ENCODE data around the gene DHRS3. TPM values are rescaled to one million over a fixed set of nuclear protein-coding genes. Genes with fewer than 3 reads are reported as not detected.

The DHRS3 gene
- total and polyA plus RNA-seq, 10 of the 15 experiments (the other 5 are each of a cell fraction or from before 2014, with no cell fraction given): 0.23 to 29.7 (median 1.2) TPM

DNA sequence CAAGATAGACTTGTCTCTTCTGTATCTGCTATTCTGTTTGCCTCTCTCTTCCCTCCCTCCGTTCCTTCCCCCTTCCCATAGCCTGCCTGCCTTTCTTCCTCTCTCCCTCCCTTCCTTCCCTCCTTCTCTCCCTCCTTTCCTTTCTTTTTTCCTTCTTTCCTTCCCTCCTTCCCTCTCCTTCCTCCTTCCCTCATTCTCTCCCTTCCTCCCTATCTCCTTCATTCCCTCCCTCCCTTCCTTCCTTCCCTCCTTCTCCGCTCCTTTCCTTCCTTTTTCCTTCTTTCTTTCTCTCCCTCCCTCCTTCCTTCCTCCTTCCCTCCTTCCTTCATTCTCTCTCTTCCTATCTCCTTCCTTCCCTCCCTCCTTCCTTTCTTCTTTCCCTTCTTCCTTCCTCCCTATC, 26.8 kb upstream of the DHRS3 start (continued):
- TF ChIP-seq IKZF2 (IDR thresholded peaks at IDR 0.05) (no peak), FOXK2 (IDR thresholded peaks at IDR 0.05) (no peak)
- TF ChIP-seq, protein P1, sequence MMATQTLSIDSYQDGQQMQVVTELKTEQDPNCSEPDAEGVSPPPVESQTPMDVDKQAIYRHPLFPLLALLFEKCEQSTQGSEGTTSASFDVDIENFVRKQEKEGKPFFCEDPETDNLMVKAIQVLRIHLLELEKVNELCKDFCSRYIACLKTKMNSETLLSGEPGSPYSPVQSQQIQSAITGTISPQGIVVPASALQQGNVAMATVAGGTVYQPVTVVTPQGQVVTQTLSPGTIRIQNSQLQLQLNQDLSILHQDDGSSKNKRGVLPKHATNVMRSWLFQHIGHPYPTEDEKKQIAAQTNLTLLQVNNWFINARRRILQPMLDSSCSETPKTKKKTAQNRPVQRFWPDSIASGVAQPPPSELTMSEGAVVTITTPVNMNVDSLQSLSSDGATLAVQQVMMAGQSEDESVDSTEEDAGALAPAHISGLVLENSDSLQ (IDR thresholded peaks at IDR 0.05): no peak
- TF ChIP-seq, protein P2, sequence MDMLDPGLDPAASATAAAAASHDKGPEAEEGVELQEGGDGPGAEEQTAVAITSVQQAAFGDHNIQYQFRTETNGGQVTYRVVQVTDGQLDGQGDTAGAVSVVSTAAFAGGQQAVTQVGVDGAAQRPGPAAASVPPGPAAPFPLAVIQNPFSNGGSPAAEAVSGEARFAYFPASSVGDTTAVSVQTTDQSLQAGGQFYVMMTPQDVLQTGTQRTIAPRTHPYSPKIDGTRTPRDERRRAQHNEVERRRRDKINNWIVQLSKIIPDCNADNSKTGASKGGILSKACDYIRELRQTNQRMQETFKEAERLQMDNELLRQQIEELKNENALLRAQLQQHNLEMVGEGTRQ (IDR thresholded peaks at IDR 0.05; ENCODE audit: borderline replicate concordance, low read depth, low read length): no peak

DNA sequence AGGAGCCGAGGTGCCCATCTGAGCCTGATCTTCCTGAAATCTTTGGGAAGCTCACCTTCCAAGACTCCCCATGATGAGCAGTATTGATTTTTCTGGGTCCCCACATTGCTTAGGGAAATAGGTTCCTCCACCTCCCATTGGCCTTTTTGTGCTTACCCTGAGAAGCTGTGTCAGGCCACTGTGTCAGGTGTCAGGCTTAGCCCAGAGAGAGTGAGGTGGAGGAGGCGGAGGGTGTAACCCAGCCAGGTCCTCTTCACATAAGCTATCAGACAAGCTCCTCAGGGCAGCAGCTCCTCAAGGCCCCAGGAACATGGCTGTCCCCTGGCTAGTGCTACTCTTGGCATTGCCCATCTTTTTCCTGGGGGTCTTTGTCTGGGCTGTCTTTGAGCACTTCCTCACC, 26.2 kb upstream of the DHRS3 start:
- FAIRE-seq (no peak), ATAC-seq (no peak), DNase-seq (ENCODE audit: low read depth, low spot score) (no peak)
- H3K9me3 ChIP-seq (replicated peaks; ENCODE audit: control insufficient read depth, insufficient read depth, low read length): peaks cover 8% of the 10 kb centered on the region; the same call in 2 of the 3 replicates
- SMC1A ChIA-PET (ENCODE audit: uncharacterized antibody, unreplicated experiment): no interaction called here
- intact Hi-C loops (cut with micrococcal nuclease; ENCODE audit: unreplicated experiment): no loop called here
- POLR2A ChIA-PET: interaction anchor here (0.5 kb wide), 1 partner anchor 134 kb away, joined by 3 read pairs; no protein-coding TSS in a partner anchor
- no peaks in the 10 kb centered on the region for H3K27me3 ChIP-seq (replicated peaks in 1 of 2; ENCODE audit: control insufficient read depth in 2 of 2, insufficient read depth in 2 of 2, low read length in 1 of 2)
- H3K27ac ChIP-seq (ENCODE audit: control insufficient read depth, insufficient read depth): no peak overlapping the region
- in situ Hi-C loops (cut with MboI): no loop called here
- no peaks in the 10 kb centered on the region for H3K36me3 ChIP-seq (ENCODE audit: control insufficient read depth in 2 of 2, insufficient read depth in 2 of 2, low read length in 1 of 2)
- 67% methylated on average over 2 of the region's 2 CpGs for WGBS (ENCODE audit: insufficient coverage, insufficient replicate concordance, low lambda C conversion rate, missing lambda C conversion rate)
- H3K4me3 ChIP-seq: no peak overlapping the region
- H3K4me1 ChIP-seq (ENCODE audit: control insufficient read depth, insufficient read depth, low read length): no peaks in the 10 kb centered on the region
- BruUV-seq (replicated peaks): no TSS peak
- H2AFZ ChIP-seq (ENCODE audit: control insufficient read depth, low read depth, low read length): no peak overlapping the region
- CTCF ChIA-PET: interaction anchor here (2.3 kb wide), 1 partner anchor 14 kb away, joined by 13 read pairs; no protein-coding TSS in a partner anchor
- H3K4me2 ChIP-seq (ENCODE audit: control insufficient read depth, insufficient read depth): no peak overlapping the region
- no peaks in the 10 kb centered on the region for H3K79me2 ChIP-seq (ENCODE audit: control insufficient read depth, insufficient read depth, low read length)
- H3K9ac ChIP-seq (ENCODE audit: control insufficient read depth, insufficient read depth, low read length): no peak overlapping the region
- RAD21 ChIA-PET (ENCODE audit: unreplicated experiment): no interaction called here
- H4K20me1 ChIP-seq (ENCODE audit: control insufficient read depth, insufficient read depth): no peaks in the 10 kb centered on the region
- TF ChIP-seq, protein P3, sequence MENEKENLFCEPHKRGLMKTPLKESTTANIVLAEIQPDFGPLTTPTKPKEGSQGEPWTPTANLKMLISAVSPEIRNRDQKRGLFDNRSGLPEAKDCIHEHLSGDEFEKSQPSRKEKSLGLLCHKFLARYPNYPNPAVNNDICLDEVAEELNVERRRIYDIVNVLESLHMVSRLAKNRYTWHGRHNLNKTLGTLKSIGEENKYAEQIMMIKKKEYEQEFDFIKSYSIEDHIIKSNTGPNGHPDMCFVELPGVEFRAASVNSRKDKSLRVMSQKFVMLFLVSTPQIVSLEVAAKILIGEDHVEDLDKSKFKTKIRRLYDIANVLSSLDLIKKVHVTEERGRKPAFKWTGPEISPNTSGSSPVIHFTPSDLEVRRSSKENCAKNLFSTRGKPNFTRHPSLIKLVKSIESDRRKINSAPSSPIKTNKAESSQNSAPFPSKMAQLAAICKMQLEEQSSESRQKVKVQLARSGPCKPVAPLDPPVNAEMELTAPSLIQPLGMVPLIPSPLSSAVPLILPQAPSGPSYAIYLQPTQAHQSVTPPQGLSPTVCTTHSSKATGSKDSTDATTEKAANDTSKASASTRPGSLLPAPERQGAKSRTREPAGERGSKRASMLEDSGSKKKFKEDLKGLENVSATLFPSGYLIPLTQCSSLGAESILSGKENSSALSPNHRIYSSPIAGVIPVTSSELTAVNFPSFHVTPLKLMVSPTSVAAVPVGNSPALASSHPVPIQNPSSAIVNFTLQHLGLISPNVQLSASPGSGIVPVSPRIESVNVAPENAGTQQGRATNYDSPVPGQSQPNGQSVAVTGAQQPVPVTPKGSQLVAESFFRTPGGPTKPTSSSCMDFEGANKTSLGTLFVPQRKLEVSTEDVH (IDR thresholded peaks at IDR 0.05; ENCODE audit: low read depth, partially characterized antibody): no peak
- TF ChIP-seq NKRF (conservative IDR thresholded peaks at IDR 0.05) (no peak), DPF2 (IDR thresholded peaks at IDR 0.05) (no peak), MYB (IDR thresholded peaks at IDR 0.05; ENCODE audit: borderline replicate concordance, low read depth, low read length) (no peak), E2F4 (IDR thresholded peaks at IDR 0.05; ENCODE audit: low read depth, low read length) (no peak), TCF12 (IDR thresholded peaks at IDR 0.05; ENCODE audit: low read depth, low read length) (no peak), TAF1 (IDR thresholded peaks at IDR 0.05; ENCODE audit: borderline replicate concordance, low read depth, low read length) (no peak), RCOR1 (conservative IDR thresholded peaks at IDR 0.05; ENCODE audit: low read depth, low read length) (no peak), YBX1 (IDR thresholded peaks at IDR 0.05) (no peak)
- TF ChIP-seq, protein P4, sequence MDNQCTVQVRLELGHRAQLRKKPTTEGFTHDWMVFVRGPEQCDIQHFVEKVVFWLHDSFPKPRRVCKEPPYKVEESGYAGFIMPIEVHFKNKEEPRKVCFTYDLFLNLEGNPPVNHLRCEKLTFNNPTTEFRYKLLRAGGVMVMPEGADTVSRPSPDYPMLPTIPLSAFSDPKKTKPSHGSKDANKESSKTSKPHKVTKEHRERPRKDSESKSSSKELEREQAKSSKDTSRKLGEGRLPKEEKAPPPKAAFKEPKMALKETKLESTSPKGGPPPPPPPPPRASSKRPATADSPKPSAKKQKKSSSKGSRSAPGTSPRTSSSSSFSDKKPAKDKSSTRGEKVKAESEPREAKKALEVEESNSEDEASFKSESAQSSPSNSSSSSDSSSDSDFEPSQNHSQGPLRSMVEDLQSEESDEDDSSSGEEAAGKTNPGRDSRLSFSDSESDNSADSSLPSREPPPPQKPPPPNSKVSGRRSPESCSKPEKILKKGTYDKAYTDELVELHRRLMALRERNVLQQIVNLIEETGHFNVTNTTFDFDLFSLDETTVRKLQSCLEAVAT (IDR thresholded peaks at IDR 0.05): no peak
